ENCODE data around the gene ABI3BP.
A peak's percentile ranks its signal among the peaks of the same experiment; 100 is the strongest.

The ABI3BP gene

DNA sequence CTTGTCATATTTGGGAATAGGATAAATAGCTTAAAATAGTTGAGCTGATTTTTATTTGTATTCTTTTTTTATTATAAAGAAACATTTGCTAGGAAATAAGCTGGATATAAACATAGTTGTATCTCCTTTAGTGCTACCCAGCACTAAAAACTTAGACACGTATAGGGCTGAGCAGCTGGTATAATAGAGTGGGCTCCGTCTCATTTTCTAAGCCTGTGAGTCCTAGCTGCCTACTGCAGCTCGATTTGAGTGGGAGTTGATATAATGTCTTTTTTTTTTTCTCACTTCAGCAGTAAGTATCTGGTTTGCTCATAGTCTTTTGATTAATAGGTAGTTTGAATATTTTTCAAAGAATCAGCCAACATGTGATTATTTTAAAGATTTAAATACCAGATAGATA lies 249.7 kb downstream of the ABI3BP start:
- TF ChIP-seq, protein P1, sequence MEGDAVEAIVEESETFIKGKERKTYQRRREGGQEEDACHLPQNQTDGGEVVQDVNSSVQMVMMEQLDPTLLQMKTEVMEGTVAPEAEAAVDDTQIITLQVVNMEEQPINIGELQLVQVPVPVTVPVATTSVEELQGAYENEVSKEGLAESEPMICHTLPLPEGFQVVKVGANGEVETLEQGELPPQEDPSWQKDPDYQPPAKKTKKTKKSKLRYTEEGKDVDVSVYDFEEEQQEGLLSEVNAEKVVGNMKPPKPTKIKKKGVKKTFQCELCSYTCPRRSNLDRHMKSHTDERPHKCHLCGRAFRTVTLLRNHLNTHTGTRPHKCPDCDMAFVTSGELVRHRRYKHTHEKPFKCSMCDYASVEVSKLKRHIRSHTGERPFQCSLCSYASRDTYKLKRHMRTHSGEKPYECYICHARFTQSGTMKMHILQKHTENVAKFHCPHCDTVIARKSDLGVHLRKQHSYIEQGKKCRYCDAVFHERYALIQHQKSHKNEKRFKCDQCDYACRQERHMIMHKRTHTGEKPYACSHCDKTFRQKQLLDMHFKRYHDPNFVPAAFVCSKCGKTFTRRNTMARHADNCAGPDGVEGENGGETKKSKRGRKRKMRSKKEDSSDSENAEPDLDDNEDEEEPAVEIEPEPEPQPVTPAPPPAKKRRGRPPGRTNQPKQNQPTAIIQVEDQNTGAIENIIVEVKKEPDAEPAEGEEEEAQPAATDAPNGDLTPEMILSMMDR (IDR thresholded peaks at IDR 0.05; ENCODE audit: insufficient read depth, low read depth, low read length, missing control alignments) = no peak
- no peak for DNase-seq (ENCODE audit: low read depth)
- no peak overlapping the region for H3K4me3 ChIP-seq (ENCODE audit: low read length)

DNA sequence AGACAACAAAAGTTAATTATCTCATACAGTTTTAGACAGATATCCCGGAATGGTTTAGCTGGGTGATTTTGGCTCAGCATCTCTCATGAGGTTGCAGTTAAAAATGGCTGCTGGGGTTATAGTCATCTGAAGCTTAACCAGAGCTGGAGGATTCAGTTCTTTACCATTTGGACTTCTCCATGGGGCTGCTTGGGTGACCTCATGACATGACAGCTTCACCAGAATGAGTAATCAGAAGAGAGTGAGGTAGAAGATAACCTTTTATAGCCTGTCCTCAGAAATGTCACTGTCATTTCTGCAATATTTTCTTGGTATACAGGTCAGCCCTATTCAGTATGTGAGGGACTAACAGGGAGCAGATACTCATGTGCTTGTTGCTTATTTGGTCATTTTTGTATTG lies 253.0 kb downstream of the ABI3BP start:
- TF ChIP-seq, protein P1 (IDR thresholded peaks at IDR 0.05; ENCODE audit: insufficient read depth, low read depth, low read length, missing control alignments) = no peak
- no peak overlapping the region for H3K4me3 ChIP-seq (ENCODE audit: low read length)
- DNase-seq (ENCODE audit: low read depth) = no peak

DNA sequence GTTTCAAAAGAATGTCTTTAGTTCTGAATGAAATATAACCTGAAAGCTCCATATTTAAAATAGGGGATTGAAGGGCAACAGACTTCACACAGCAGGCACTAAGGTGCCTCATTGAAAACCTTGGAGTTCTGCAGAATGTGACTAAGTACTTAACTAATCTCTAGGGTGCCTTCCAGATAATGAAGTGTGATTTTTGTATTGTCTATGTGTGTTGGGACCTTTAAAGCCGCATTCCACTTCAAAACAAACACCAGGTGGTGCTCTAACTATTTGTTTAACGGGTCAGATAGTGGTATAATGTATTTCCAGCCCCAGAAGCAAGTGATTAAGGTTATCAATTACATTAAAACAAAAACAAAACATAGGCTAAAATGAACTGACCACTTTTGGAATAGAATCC lies 255.9 kb downstream of the ABI3BP start:
- H3K4me3 ChIP-seq (ENCODE audit: low read length) = no peak overlapping the region
- peak; percentile 37 for DNase-seq (ENCODE audit: low read depth)
- TF ChIP-seq, protein P1 (IDR thresholded peaks at IDR 0.05; ENCODE audit: insufficient read depth, low read depth, low read length, missing control alignments) = peak; percentile 50

DNA sequence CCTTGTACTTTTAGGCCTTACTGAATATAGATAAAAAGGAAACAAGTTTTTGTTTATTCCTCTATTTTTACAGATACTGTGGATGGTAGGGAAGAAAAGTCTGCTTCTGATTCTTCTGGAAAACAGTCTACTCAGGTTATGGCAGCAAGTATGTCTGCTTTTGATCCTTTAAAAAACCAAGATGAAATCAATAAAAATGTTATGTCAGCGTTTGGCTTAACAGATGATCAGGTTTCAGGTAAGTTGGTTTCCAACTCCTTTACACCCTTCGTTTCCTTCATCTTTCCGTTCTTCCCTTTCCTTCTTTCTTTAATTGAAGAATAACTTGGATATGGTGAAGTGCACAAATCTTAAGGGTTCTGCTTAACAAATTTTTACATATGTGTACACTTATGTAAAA lies 260.8 kb downstream of the ABI3BP start:
- TF ChIP-seq, protein P1 (IDR thresholded peaks at IDR 0.05; ENCODE audit: insufficient read depth, low read depth, low read length, missing control alignments) = no peak
- no peak overlapping the region for H3K4me3 ChIP-seq (ENCODE audit: low read length)

DNA sequence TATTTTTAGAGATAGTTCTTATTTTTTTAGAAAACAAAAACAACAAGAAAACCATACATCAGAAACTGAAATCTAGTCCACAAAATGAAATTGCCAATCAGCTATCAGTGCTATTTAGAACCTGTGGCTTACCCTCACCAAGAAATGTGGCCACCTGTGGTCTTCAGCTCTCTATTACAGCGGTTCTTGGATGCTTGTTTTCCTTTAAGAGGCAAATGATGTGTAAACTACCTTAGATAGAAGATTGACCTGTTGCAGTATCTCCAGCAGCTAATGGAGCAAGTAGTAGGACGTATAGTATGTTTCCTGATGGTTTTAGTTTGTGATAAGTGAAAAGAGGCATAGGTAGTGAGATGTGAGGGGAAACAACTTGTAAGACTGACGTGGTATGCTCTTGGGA lies 262.7 kb downstream of the ABI3BP start:
- DNase-seq (ENCODE audit: low read depth) = no peak
- TF ChIP-seq, protein P1 (IDR thresholded peaks at IDR 0.05; ENCODE audit: insufficient read depth, low read depth, low read length, missing control alignments) = no peak
- H3K4me3 ChIP-seq (ENCODE audit: low read length) = no peak overlapping the region

More for the DNA sequence above, 260.8 kb downstream of the ABI3BP start:
- DNase-seq (ENCODE audit: low read depth) = no peak

DNA sequence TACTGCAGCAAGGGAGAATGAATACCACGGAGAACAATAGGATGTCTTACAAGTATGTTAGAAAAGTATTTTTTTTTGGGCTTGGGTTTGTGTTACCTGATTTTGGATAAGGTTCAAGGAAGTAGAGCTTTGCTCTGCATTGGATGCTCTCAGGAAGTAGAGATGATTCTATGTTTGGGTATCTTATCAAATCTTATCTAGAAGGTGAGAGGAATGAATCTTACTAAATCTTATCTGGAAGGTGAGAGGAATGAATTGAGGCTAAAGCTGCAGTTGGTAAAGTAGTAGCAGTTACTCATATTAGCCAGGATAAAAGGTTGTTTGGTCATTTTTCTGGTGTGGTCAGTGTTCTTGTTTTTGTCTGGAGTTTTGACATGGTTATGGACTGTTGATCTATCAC lies 266.5 kb downstream of the ABI3BP start:
- TF ChIP-seq, protein P1 (IDR thresholded peaks at IDR 0.05; ENCODE audit: insufficient read depth, low read depth, low read length, missing control alignments) = no peak
- no peak for DNase-seq (ENCODE audit: low read depth)
- no peak overlapping the region for H3K4me3 ChIP-seq (ENCODE audit: low read length)

DNA sequence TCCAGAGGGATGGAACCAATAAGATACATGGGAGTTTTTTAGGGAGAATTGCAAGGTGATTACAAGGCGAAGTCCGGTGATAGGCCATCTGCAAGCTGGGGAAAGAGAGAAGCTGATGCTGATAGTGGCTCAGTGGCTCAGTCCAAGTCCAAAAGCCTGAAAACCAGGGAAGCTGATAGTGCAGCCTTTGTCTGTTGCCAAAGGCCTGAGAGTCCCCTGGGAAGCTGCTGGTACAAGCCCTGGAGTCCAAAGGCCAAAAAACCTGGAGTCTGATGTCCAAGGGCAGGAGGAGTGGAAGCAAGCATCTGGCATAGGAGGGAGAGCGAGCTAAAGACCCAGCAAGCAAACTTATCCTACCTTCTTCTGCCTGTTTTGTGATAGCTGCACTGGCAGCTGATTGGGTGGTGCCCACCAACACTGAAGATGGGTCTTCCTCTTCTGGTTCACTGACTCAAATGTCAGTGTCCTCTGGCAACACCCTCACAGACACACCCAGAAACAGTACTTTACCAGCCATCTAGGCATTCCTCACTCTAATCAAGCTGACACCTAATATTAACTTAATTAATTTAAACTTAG lies 267.2 kb downstream of the ABI3BP start:
- no peak for DNase-seq (ENCODE audit: low read depth)
- no peak overlapping the region for H3K4me3 ChIP-seq (ENCODE audit: low read length)
- TF ChIP-seq, protein P1 (IDR thresholded peaks at IDR 0.05; ENCODE audit: insufficient read depth, low read depth, low read length, missing control alignments) = no peak

Data from epithelial cell of esophagus (primary cell).